ENCODE results near the gene CDR2L. TPM values are rescaled to one million over a fixed set of nuclear protein-coding genes. Genes with fewer than 3 reads are reported as not detected.

CDR2L gene
- polyA plus RNA-seq, 2 of the 4 experiments (the other 2 are of a cell fraction), result 18.5 to 34.0 TPM

DNA sequence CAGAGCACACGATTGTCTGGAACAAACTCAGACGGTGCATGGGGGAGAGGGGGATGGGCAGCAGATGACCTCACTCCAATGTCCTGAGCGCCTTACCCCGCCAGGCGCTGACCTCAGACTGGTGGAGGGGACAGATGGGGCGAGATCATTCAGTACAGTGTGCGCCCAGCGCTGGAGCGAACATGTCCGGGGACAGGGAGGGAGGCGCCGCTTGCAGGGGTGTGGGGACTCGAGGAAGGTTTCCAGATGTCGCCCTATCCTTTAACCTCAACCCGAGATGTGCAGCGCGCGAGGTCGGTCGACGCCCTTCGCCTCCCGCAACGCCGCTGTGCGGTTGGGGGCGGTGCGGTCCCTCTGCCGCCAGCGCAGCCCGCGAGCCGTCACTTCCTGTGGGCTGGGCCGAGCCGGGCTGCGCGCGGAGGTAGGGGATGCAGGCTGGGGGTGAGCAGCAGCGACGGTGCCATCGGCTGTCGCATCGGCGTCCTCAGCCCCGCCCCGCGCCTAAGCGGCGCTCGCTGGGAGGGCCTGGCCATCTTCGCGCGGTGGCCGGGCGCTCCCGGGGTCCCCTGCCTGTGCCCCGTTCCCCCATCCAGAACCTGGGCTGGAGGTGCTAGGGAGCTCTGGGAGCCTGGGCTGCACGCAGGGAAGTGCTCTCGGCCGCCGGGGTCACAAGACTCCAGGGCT, 5.3 kb upstream of the CDR2L start:
- FAIRE-seq, result peak; percentile 54
- Histone ChIP-seq H3K27ac (peak overlapping the region; percentile 92 to 94), H3K4me2 (peak overlapping the region; percentile 92), H3K4me1 (peaks cover 23% of the 10 kb centered on the region), H3K9me3 (no peaks in the 10 kb centered on the region), H3K4me3 (peak overlapping the region; percentile 69)
- DNase-seq (ENCODE audit: low read depth in 1 of 2, low spot score in 1 of 2), result peak; percentile 76 to 90
- ChIA-PET CTCF (interaction anchor here (0.7 to 4.2 kb wide), 10 partner anchors 9 to 62 kb away, joined by 3 to 53 read pairs (median 6); partner anchors contain the start of genes HID1, MRPL58 and OTOP2), POLR2A (interaction anchor here (0.6 to 2.8 kb wide), 4 partner anchors 10 to 30 kb away, joined by 3 to 17 read pairs (median 5); partner anchors contain the start of genes HID1 and MRPL58)
- ATAC-seq, result peak; percentile 94
- 2% methylated on average over 23 of the region's 61 CpGs for WGBS (ENCODE audit: missing lambda C conversion rate)
- 0 out of 2 replicates have a peak, but pooled peaks have one; percentile 49 for TF ChIP-seq MAZ (IDR thresholded peaks at IDR 0.05; ENCODE audit: borderline replicate concordance, low read depth, low read length)
- TF ChIP-seq, protein P1, sequence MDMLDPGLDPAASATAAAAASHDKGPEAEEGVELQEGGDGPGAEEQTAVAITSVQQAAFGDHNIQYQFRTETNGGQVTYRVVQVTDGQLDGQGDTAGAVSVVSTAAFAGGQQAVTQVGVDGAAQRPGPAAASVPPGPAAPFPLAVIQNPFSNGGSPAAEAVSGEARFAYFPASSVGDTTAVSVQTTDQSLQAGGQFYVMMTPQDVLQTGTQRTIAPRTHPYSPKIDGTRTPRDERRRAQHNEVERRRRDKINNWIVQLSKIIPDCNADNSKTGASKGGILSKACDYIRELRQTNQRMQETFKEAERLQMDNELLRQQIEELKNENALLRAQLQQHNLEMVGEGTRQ (IDR thresholded peaks at IDR 0.05), result no peak
- TF ChIP-seq, protein P2, sequence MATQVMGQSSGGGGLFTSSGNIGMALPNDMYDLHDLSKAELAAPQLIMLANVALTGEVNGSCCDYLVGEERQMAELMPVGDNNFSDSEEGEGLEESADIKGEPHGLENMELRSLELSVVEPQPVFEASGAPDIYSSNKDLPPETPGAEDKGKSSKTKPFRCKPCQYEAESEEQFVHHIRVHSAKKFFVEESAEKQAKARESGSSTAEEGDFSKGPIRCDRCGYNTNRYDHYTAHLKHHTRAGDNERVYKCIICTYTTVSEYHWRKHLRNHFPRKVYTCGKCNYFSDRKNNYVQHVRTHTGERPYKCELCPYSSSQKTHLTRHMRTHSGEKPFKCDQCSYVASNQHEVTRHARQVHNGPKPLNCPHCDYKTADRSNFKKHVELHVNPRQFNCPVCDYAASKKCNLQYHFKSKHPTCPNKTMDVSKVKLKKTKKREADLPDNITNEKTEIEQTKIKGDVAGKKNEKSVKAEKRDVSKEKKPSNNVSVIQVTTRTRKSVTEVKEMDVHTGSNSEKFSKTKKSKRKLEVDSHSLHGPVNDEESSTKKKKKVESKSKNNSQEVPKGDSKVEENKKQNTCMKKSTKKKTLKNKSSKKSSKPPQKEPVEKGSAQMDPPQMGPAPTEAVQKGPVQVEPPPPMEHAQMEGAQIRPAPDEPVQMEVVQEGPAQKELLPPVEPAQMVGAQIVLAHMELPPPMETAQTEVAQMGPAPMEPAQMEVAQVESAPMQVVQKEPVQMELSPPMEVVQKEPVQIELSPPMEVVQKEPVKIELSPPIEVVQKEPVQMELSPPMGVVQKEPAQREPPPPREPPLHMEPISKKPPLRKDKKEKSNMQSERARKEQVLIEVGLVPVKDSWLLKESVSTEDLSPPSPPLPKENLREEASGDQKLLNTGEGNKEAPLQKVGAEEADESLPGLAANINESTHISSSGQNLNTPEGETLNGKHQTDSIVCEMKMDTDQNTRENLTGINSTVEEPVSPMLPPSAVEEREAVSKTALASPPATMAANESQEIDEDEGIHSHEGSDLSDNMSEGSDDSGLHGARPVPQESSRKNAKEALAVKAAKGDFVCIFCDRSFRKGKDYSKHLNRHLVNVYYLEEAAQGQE (IDR thresholded peaks at IDR 0.05), result no peak; the same call in 1 of the 2 replicates
- TF ChIP-seq GATA3 (IDR thresholded peaks at IDR 0.05; ENCODE audit: borderline replicate concordance), result peak; percentile 20; the same call in 1 of the 2 replicates
- no peak for TF ChIP-seq EHF (CRISPR knock-in tag; IDR thresholded peaks at IDR 0.05)
- TF ChIP-seq EP300 (IDR thresholded peaks at IDR 0.05), result no peak
- TF ChIP-seq, protein P3, sequence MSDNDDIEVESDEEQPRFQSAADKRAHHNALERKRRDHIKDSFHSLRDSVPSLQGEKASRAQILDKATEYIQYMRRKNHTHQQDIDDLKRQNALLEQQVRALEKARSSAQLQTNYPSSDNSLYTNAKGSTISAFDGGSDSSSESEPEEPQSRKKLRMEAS (IDR thresholded peaks at IDR 0.05), result peak; percentile 96
- TF ChIP-seq RAD21 (conservative IDR thresholded peaks at IDR 0.05 in 1 of 2, IDR thresholded peaks at IDR 0.05 in 1 of 2), result peak in 1 of 2 experiments; percentile 33; a peak in 1 of 5 replicates
- TF ChIP-seq CBX8 (IDR thresholded peaks at IDR 0.05), result no peak
- TF ChIP-seq BHLHE40 (IDR thresholded peaks at IDR 0.05; ENCODE audit: low read depth, low read length), result no peak
- peak; percentile 91 to 98; a peak in 4 of 5 replicates for TF ChIP-seq JUN (IDR thresholded peaks at IDR 0.05)
- no peak for TF ChIP-seq KDM5A (IDR thresholded peaks at IDR 0.05)
- TF ChIP-seq POLR2A (IDR thresholded peaks at IDR 0.05; ENCODE audit: low read length), result peak; percentile 94
- TF ChIP-seq CHD2 (IDR thresholded peaks at IDR 0.05; ENCODE audit: low read length, partially characterized antibody), result peak; percentile 50
- TF ChIP-seq JUNB (IDR thresholded peaks at IDR 0.05), result no peak
- peak; percentile 23; the same call in 1 of the 3 replicates for TF ChIP-seq SMC3 (IDR thresholded peaks at IDR 0.05)
- TF ChIP-seq CHD4 (IDR thresholded peaks at IDR 0.05; ENCODE audit: borderline replicate concordance), result no peak
- TF ChIP-seq ZC3H11A (IDR thresholded peaks at IDR 0.05), result no peak
- TF ChIP-seq, protein P4, sequence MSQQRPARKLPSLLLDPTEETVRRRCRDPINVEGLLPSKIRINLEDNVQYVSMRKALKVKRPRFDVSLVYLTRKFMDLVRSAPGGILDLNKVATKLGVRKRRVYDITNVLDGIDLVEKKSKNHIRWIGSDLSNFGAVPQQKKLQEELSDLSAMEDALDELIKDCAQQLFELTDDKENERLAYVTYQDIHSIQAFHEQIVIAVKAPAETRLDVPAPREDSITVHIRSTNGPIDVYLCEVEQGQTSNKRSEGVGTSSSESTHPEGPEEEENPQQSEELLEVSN (IDR thresholded peaks at IDR 0.05; ENCODE audit: borderline replicate concordance, low read depth), result peak; percentile 92
- no peak for TF ChIP-seq TFCP2L1 (CRISPR knock-in tag; IDR thresholded peaks at IDR 0.05)
- peak; percentile 87 for TF ChIP-seq PHF8 (IDR thresholded peaks at IDR 0.05; ENCODE audit: borderline replicate concordance, low read depth)
- peak; percentile 39; the same call in 1 of the 2 replicates for TF ChIP-seq ESRRA (IDR thresholded peaks at IDR 0.05; ENCODE audit: borderline replicate concordance, low read length)
- TF ChIP-seq ZNF302 (CRISPR knock-in tag; IDR thresholded peaks at IDR 0.05), result no peak
- no peak for TF ChIP-seq ZFP36 (IDR thresholded peaks at IDR 0.05; ENCODE audit: borderline replicate concordance, partially characterized antibody)
- no peak for TF ChIP-seq HEYL (CRISPR knock-in tag; IDR thresholded peaks at IDR 0.05)
- TF ChIP-seq, protein P5, sequence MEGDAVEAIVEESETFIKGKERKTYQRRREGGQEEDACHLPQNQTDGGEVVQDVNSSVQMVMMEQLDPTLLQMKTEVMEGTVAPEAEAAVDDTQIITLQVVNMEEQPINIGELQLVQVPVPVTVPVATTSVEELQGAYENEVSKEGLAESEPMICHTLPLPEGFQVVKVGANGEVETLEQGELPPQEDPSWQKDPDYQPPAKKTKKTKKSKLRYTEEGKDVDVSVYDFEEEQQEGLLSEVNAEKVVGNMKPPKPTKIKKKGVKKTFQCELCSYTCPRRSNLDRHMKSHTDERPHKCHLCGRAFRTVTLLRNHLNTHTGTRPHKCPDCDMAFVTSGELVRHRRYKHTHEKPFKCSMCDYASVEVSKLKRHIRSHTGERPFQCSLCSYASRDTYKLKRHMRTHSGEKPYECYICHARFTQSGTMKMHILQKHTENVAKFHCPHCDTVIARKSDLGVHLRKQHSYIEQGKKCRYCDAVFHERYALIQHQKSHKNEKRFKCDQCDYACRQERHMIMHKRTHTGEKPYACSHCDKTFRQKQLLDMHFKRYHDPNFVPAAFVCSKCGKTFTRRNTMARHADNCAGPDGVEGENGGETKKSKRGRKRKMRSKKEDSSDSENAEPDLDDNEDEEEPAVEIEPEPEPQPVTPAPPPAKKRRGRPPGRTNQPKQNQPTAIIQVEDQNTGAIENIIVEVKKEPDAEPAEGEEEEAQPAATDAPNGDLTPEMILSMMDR (IDR thresholded peaks at IDR 0.05), result peak; percentile 11; the same call in 1 of the 3 replicates
- TF ChIP-seq NFE2L2 (conservative IDR thresholded peaks at IDR 0.05; ENCODE audit: low read length), result no peak
- TF ChIP-seq RFX5 (IDR thresholded peaks at IDR 0.05), result no peak
- TF ChIP-seq, protein P6, sequence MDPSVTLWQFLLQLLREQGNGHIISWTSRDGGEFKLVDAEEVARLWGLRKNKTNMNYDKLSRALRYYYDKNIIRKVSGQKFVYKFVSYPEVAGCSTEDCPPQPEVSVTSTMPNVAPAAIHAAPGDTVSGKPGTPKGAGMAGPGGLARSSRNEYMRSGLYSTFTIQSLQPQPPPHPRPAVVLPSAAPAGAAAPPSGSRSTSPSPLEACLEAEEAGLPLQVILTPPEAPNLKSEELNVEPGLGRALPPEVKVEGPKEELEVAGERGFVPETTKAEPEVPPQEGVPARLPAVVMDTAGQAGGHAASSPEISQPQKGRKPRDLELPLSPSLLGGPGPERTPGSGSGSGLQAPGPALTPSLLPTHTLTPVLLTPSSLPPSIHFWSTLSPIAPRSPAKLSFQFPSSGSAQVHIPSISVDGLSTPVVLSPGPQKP (IDR thresholded peaks at IDR 0.05; ENCODE audit: low read depth, low read length), result no peak
- TF ChIP-seq, protein P7, sequence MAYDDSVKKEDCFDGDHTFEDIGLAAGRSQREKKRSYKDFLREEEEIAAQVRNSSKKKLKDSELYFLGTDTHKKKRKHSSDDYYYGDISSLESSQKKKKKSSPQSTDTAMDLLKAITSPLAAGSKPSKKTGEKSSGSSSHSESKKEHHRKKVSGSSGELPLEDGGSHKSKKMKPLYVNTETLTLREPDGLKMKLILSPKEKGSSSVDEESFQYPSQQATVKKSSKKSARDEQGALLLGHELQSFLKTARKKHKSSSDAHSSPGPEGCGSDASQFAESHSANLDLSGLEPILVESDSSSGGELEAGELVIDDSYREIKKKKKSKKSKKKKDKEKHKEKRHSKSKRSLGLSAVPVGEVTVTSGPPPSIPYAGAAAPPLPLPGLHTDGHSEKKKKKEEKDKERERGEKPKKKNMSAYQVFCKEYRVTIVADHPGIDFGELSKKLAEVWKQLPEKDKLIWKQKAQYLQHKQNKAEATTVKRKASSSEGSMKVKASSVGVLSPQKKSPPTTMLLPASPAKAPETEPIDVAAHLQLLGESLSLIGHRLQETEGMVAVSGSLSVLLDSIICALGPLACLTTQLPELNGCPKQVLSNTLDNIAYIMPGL (CRISPR knock-in tag; IDR thresholded peaks at IDR 0.05; ENCODE audit: borderline replicate concordance), result no peak

Data from A549 (cell line).